Osteoblast (primary cell): ENCODE measurements around the gene TMEM203. TPM values are rescaled to one million over a fixed set of nuclear protein-coding genes. Genes with fewer than 3 reads are reported as not detected.

ENCODE experiments used
- DNase-seq: peaks from one replicate; pipeline ENCODE4 v3.0.0; 2011; ENCODE audit warnings: low spot score, mixed read lengths; ENCODE audit not compliant: insufficient read length; ENCODE audit errors: missing footprints
- H2AFZ ChIP-seq: 2 replicates; pipeline ENCODE4 v1.6.0; 2011; ENCODE audit warnings: mild to moderate bottlenecking, low read length
- H3K27ac ChIP-seq: 2 replicates; pipeline ENCODE4 v1.5.1; 2011; ENCODE audit warnings: mild to moderate bottlenecking, low read depth, low read length, moderate library complexity
- H3K27me3 ChIP-seq: 2 replicates; pipeline ENCODE4 v1.6.0; 2012; ENCODE audit warnings: mild to moderate bottlenecking, control low read depth, inconsistent platforms, low read length, moderate library complexity; ENCODE audit not compliant: insufficient read depth
- H3K36me3 ChIP-seq: 2 replicates; pipeline ENCODE4 v1.5.1; 2011; ENCODE audit warnings: mild to moderate bottlenecking, low read length, control low read depth, moderate library complexity; ENCODE audit not compliant: insufficient read depth
- H3K4me1 ChIP-seq: 2 replicates; pipeline ENCODE4 v1.5.1; 2011; ENCODE audit warnings: mild to moderate bottlenecking, low read length, control low read depth, moderate library complexity; ENCODE audit not compliant: insufficient read depth
- H3K4me2 ChIP-seq: 2 replicates; pipeline ENCODE4 v1.6.0; 2011; ENCODE audit warnings: mild to moderate bottlenecking, low read length; ENCODE audit not compliant: insufficient read depth
- H3K4me3 ChIP-seq: fragments of 200-600 bp; sonication (generic); 3 replicates; pipeline ENCODE4 v1.5.1; 2012; ENCODE audit warnings: mild to moderate bottlenecking, low read length, inconsistent platforms; ENCODE audit not compliant: insufficient read depth
- H3K79me2 ChIP-seq: 2 replicates; pipeline ENCODE4 v1.6.0; 2012; ENCODE audit warnings: mild to moderate bottlenecking, low read length, control low read depth, inconsistent platforms; ENCODE audit not compliant: insufficient read depth
- H3K9me3 ChIP-seq: 2 replicates; pipeline ENCODE4 v1.5.1; 2011; ENCODE audit warnings: low read depth, low read length, control low read depth
- H4K20me1 ChIP-seq: 2 replicates; pipeline ENCODE4 v1.6.0; 2012; ENCODE audit warnings: mild to moderate bottlenecking, low read length, control low read depth; ENCODE audit not compliant: insufficient read depth
- total RNA-seq: library from RNA; depleted of rRNA; stranded (reverse); fragments of >200 nt; gene quantifications from 2 replicates; pipeline ENCODE4 v1.2.3, GENCODE V29; 2012
- TF ChIP-seq, protein P1 (sequence below): IDR thresholded peaks from 2 replicates; pipeline ENCODE4 v1.5.1; 2011; ENCODE audit warnings: mild to moderate bottlenecking, low read depth, low read length, moderate library complexity; ENCODE audit errors: extremely low read depth

Gene TMEM203
- total RNA-seq, 1 donor: 36.9 TPM

- no peaks in the 10 kb centered on the region for H3K36me3 ChIP-seq
- peak overlapping the region; percentile 76 for H3K4me2 ChIP-seq
- H3K27me3 ChIP-seq: no peaks in the 10 kb centered on the region
- peaks cover 78% of the 10 kb centered on the region for H3K79me2 ChIP-seq
- H3K4me1 ChIP-seq: peaks cover 30% of the 10 kb centered on the region
- H4K20me1 ChIP-seq: peaks cover 28% of the 10 kb centered on the region
- TF ChIP-seq, protein P1, sequence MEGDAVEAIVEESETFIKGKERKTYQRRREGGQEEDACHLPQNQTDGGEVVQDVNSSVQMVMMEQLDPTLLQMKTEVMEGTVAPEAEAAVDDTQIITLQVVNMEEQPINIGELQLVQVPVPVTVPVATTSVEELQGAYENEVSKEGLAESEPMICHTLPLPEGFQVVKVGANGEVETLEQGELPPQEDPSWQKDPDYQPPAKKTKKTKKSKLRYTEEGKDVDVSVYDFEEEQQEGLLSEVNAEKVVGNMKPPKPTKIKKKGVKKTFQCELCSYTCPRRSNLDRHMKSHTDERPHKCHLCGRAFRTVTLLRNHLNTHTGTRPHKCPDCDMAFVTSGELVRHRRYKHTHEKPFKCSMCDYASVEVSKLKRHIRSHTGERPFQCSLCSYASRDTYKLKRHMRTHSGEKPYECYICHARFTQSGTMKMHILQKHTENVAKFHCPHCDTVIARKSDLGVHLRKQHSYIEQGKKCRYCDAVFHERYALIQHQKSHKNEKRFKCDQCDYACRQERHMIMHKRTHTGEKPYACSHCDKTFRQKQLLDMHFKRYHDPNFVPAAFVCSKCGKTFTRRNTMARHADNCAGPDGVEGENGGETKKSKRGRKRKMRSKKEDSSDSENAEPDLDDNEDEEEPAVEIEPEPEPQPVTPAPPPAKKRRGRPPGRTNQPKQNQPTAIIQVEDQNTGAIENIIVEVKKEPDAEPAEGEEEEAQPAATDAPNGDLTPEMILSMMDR: no peak
- peak overlapping the region; percentile 22 for H2AFZ ChIP-seq
- peak overlapping the region; percentile 70 for H3K4me3 ChIP-seq
- H3K27ac ChIP-seq: no peak overlapping the region
- peak; percentile 95 for DNase-seq
- no peaks in the 10 kb centered on the region for H3K9me3 ChIP-seq
Observed at GRCh38 chr9:137199411-137200121, 5.9 kb downstream of the TMEM203 start.

GRCh38 chr9:137198902-137199283 lies 6.6 kb downstream of the TMEM203 start:
- H3K79me2 ChIP-seq: peaks cover 78% of the 10 kb centered on the region
- H3K36me3 ChIP-seq: no peaks in the 10 kb centered on the region
- peaks cover 23% of the 10 kb centered on the region for H3K4me1 ChIP-seq
- no peaks in the 10 kb centered on the region for H3K9me3 ChIP-seq
- DNase-seq: no peak
- H3K4me2 ChIP-seq: peak overlapping the region; percentile 76
- TF ChIP-seq, protein P1: no peak
- H3K27ac ChIP-seq: no peak overlapping the region
- H3K27me3 ChIP-seq: no peaks in the 10 kb centered on the region
- peak overlapping the region; percentile 70 for H3K4me3 ChIP-seq
- H2AFZ ChIP-seq: no peak overlapping the region
- H4K20me1 ChIP-seq: peaks cover 26% of the 10 kb centered on the region

GRCh38 chr9:137198051-137198901 lies 7.2 kb downstream of the TMEM203 start:
- DNase-seq: no peak
- peaks cover 22% of the 10 kb centered on the region for H3K4me1 ChIP-seq
- no peak overlapping the region for H3K27ac ChIP-seq
- peaks cover 78% of the 10 kb centered on the region for H3K79me2 ChIP-seq
- no peak overlapping the region for H2AFZ ChIP-seq
- no peaks in the 10 kb centered on the region for H3K36me3 ChIP-seq
- H4K20me1 ChIP-seq: peaks cover 31% of the 10 kb centered on the region
- TF ChIP-seq, protein P1: no peak
- peak overlapping the region; percentile 70 for H3K4me3 ChIP-seq
- no peaks in the 10 kb centered on the region for H3K27me3 ChIP-seq
- H3K9me3 ChIP-seq: no peaks in the 10 kb centered on the region
- peak overlapping the region; percentile 76 for H3K4me2 ChIP-seq
